Endothelial cell of umbilical vein (primary cell): ENCODE measurements around the gene UNC13D. TPM values are rescaled to one million over a fixed set of nuclear protein-coding genes. Genes with fewer than 3 reads are reported as not detected.

ENCODE experiments used
- BruUV-seq: library from RNA; stranded (reverse); fragments of 400-500 nt; replicated peaks from 2 replicates; lab custom pipeline; 2021; lab: Mats Ljungman, UMichigan
- CTCF ChIA-PET: fragments of 300-600, 350-600 bp; sonication (Branson Sonifier 250); formaldehyde crosslinking; loops from one replicate; lab custom pipeline; 2021; ENCODE audit warnings: antibody characterized with exemption, inconsistent platforms; lab: Charles Lee
- POLR2A ChIA-PET: fragments of 300-600, 350-600 bp; sonication (Branson Sonifier 250); formaldehyde crosslinking; loops from one replicate; lab custom pipeline; 2021; ENCODE audit warnings: antibody characterized with exemption, inconsistent platforms; lab: Charles Lee
- DNase-seq: peaks from one replicate; pipeline ENCODE4 v3.0.0-alpha.2; 2011; ENCODE audit warnings: low read depth, low spot score
- FAIRE-seq: peaks from 2 replicates; lab custom pipeline; 2011; peaks lifted over from hg19 to GRCh38; lab: Jason Lieb, UNC
- H2AFZ ChIP-seq: 2 replicates; pipeline ENCODE4 v1.6.0; 2012; ENCODE audit warnings: low read depth, low read length, control low read depth, inconsistent platforms
- H3K27ac ChIP-seq: 2 replicates; pipeline ENCODE4 v1.5.1; 2011; ENCODE audit warnings: low read depth, mild to moderate bottlenecking, control low read depth, low read length, moderate library complexity; ENCODE audit not compliant: insufficient read depth
- H3K27me3 ChIP-seq, 2 experiments: 2 replicates each; pipeline versions ENCODE4 v1.6.0 to v1.6.1; 2011; ENCODE audit warnings: low read length in 2 of 2, mixed read lengths in 1 of 2; ENCODE audit not compliant: control insufficient read depth in 2 of 2, insufficient read depth in 2 of 2
- H3K36me3 ChIP-seq, 2 experiments: 2 replicates in 1 of 2; 3 replicates in 1 of 2; pipeline ENCODE4 v1.5.1; 2011; ENCODE audit warnings: low read length in 2 of 2, mild to moderate bottlenecking in 1 of 2, moderate library complexity in 1 of 2; ENCODE audit not compliant: control insufficient read depth in 2 of 2, insufficient read depth in 2 of 2; ENCODE audit errors: extremely low read depth in 1 of 2
- H3K4me1 ChIP-seq: 3 replicates; pipeline ENCODE4 v1.5.1; 2011; ENCODE audit warnings: mild to moderate bottlenecking, low read length; ENCODE audit not compliant: control insufficient read depth, insufficient read depth; ENCODE audit errors: extremely low read depth
- H3K4me2 ChIP-seq: 2 replicates; pipeline ENCODE4 v1.6.1; 2011; ENCODE audit warnings: low read length, control low read depth, mixed read lengths; ENCODE audit not compliant: insufficient read depth
- H3K4me3 ChIP-seq, 3 experiments: fragments of 200-600 bp in 1 of 3; sonication (generic), shearing (Covaris generic) in 1 of 3; replicated peaks in 1 of 3; 2 replicates each; pipeline ENCODE4 v1.5.1; 2011 to 2016; ENCODE audit warnings: control low read depth in 3 of 3, low read length in 3 of 3, mild to moderate bottlenecking in 2 of 3, inconsistent platforms in 1 of 3, low read depth in 1 of 3, moderate library complexity in 1 of 3; ENCODE audit not compliant: insufficient read depth in 1 of 3
- H3K79me2 ChIP-seq: 2 replicates; pipeline ENCODE4 v1.6.0; 2012; ENCODE audit warnings: low read length, inconsistent platforms; ENCODE audit not compliant: control insufficient read depth, insufficient read depth
- H3K9ac ChIP-seq: replicated peaks from 2 replicates; pipeline ENCODE3; 2011; ENCODE audit warnings: low read length, control low read depth; ENCODE audit not compliant: insufficient read depth; ENCODE audit errors: extremely low read depth
- H3K9me1 ChIP-seq: replicated peaks from 3 replicates; pipeline ENCODE4 v1.6.0; 2011; ENCODE audit warnings: mild to moderate bottlenecking, low read length; ENCODE audit not compliant: control insufficient read depth, insufficient read depth; ENCODE audit errors: extremely low read depth
- H3K9me3 ChIP-seq: replicated peaks from 2 replicates; pipeline ENCODE4 v1.5.1; 2012; ENCODE audit warnings: low read length, inconsistent platforms; ENCODE audit not compliant: control insufficient read depth, insufficient read depth
- H4K20me1 ChIP-seq: replicated peaks from 2 replicates; pipeline ENCODE3; 2011; ENCODE audit warnings: mild to moderate bottlenecking, low read length; ENCODE audit not compliant: control insufficient read depth, insufficient read depth; ENCODE audit errors: extremely low read depth
- EZH2 ChIP-seq: IDR thresholded peaks from 2 replicates; pipeline ENCODE4 v1.6.1; 2012; ENCODE audit warnings: borderline replicate concordance, low read depth, mild to moderate bottlenecking, moderate library complexity, low read length, inconsistent platforms; ENCODE audit not compliant: severe bottlenecking
- FOS ChIP-seq: IDR thresholded peaks from 2 replicates; pipeline ENCODE4 v1.6.1; 2011; ENCODE audit warnings: mild to moderate bottlenecking, low read length, moderate library complexity, borderline replicate concordance; ENCODE audit not compliant: insufficient read depth
- GATA2 ChIP-seq: IDR thresholded peaks from 2 replicates; pipeline ENCODE4 v1.7.0; 2011; ENCODE audit warnings: low read depth, mild to moderate bottlenecking, moderate library complexity, mixed read lengths, low read length; ENCODE audit not compliant: insufficient read length, insufficient read depth
- JUN ChIP-seq: IDR thresholded peaks from 2 replicates; pipeline ENCODE4 v1.6.1; 2011; ENCODE audit warnings: borderline replicate concordance, low read depth; ENCODE audit not compliant: insufficient read length, insufficient read depth
- MYC ChIP-seq: IDR thresholded peaks from one replicate; pipeline ENCODE4 v1.6.1; 2011; ENCODE audit warnings: mild to moderate bottlenecking, low read depth, low read length
- POLR2A ChIP-seq: IDR thresholded peaks from 2 replicates; pipeline ENCODE4 v1.6.1; 2012; ENCODE audit warnings: low read depth, mild to moderate bottlenecking, control low read depth, low read length
- POLR2AphosphoS5 ChIP-seq: IDR thresholded peaks from 2 replicates; pipeline ENCODE4 v1.6.1; 2012; ENCODE audit warnings: low read depth, mild to moderate bottlenecking, control low read depth, low read length, moderate library complexity; ENCODE audit not compliant: insufficient read depth
- dilution Hi-C: fragments of 300-500 bp; cut with MboI; formaldehyde crosslinking; loops from one replicate; pipeline ENCODE4 v1.15.0; 2019; ENCODE audit warnings: low sequenced_read_pairs; ENCODE audit not compliant: extremely low pct_ligation_motif_present
- intact Hi-C: fragments of 100-400 bp; cut with micrococcal nuclease; formaldehyde crosslinking; loops from one replicate; pipeline ENCODE4 v1.10.0; 2022
- polyA plus RNA-seq, 4 experiments: library from polyadenylated mRNA; depleted of rRNA in 3 of 4; stranded (reverse) in 3 of 4; unstranded in 1 of 4; fragments of >200 nt; gene quantifications; 2 replicates each; pipeline versions ENCODE4 v1.2.1 to v1.2.3, GENCODE V29; 2011 to 2012; ENCODE audit warnings: missing spikeins in 1 of 4
- total RNA-seq: library from RNA; stranded (reverse); gene quantifications from 2 replicates; pipeline ENCODE4 v1.2.3, GENCODE V29; 2021
- TF ChIP-seq, protein P1 (sequence below): IDR thresholded peaks from 2 replicates; pipeline ENCODE4 v1.6.1; 2011; ENCODE audit not compliant: insufficient read depth, insufficient read length
- TF ChIP-seq, protein P2 (sequence below), 2 donors: IDR thresholded peaks; 1 replicate in 1 of 2; 2 replicates in 1 of 2; pipeline ENCODE4 v1.5.1; 2011; ENCODE audit warnings: low read length in 2 of 2, mild to moderate bottlenecking in 2 of 2, moderate library complexity in 2 of 2, control low read depth in 1 of 2, inconsistent platforms in 1 of 2, low read depth in 1 of 2; ENCODE audit not compliant: insufficient read depth in 1 of 2; ENCODE audit errors: extremely low read depth in 1 of 2

Gene UNC13D
- total and polyA plus RNA-seq, 2 donors (not counting 3 experiments of a cell fraction or from before 2014, with no cell fraction given), result 6.9 to 14.9 TPM

- no peak for DNase-seq
- intact Hi-C loops (no loop called here), dilution Hi-C loops (no loop called here)
- Histone ChIP-seq H3K4me1 (peaks cover 46% of the 10 kb centered on the region), H3K9me3 (no peaks in the 10 kb centered on the region), H3K27me3 (no peaks in the 10 kb centered on the region), H3K9ac (no peak overlapping the region), H4K20me1 (no peaks in the 10 kb centered on the region), H3K36me3 (peaks cover 3 to 37% of the 10 kb centered on the region in 2 experiments), H3K4me3 (no peak overlapping the region), H3K27ac (no peak overlapping the region), H3K4me2 (no peak overlapping the region), H2AFZ (no peak overlapping the region), H3K9me1 (no peaks in the 10 kb centered on the region), H3K79me2 (peaks cover 9% of the 10 kb centered on the region)
- BruUV-seq, result no TSS peak
- FAIRE-seq, result no peak
- ChIA-PET POLR2A (interaction anchor here (1.4 kb wide), 1 partner anchor 69 kb away, joined by 6 read pairs; no protein-coding TSS in a partner anchor), CTCF (interaction anchor here (1.1 to 6.8 kb wide), 7 partner anchors 9 to 85 kb away, joined by 3 to 49 read pairs (median 6); partner anchors contain the start of genes GALK1, TRIM47, TRIM65 and UNK)
- TF ChIP-seq JUN (no peak), POLR2AphosphoS5 (no peak), EZH2 (no peak), POLR2A (no peak), GATA2 (no peak)
- TF ChIP-seq, protein P1, sequence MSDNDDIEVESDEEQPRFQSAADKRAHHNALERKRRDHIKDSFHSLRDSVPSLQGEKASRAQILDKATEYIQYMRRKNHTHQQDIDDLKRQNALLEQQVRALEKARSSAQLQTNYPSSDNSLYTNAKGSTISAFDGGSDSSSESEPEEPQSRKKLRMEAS, result no peak
Measured at GRCh38 chr17:75849279-75849646, 5.1 kb upstream of the UNC13D start.

DNA sequence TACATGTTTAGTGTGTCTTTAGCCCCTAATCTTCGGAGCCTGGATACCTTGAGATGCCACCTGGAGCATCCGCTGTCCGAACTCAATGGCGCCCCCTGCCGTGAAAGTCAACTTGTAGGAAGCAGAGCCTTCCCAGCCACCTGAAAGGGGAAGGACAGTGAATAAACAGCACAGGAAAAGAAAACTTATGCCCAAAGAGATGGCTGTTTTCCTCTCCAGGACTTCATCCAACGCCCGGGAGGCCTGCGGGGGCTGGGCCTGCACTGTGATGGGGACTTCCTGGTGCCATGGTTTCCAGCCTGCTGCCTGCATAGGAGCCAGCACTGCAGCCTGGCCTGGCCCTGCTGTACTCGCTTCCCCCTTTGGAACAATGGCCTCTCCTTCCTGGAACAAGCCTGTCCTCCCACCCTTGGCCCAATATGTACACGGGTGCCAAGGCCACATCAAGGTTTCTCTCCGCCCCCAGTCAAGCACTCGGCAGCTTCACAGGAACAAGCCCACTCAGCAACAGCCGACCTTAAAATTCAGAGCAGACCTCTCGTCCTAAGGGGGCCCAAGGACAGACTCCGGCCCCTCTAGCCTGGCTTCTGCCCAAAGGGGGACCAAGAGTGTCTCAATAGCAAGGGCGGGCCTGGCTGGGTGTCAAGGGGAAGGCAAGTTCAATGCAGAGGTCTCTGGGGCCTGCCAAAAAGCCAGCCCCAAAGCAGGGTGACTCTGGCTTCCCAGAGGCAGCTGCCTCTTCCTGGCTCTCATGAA, 4.5 kb upstream of the UNC13D start:
- Histone ChIP-seq H3K4me2 (no peak overlapping the region), H3K36me3 (peaks cover 3 to 37% of the 10 kb centered on the region in 2 experiments), H2AFZ (no peak overlapping the region), H3K9ac (no peak overlapping the region), H3K4me3 (no peak overlapping the region), H3K9me3 (no peaks in the 10 kb centered on the region), H3K79me2 (peaks cover 9% of the 10 kb centered on the region), H3K27ac (peak overlapping the region; percentile 39), H3K27me3 (no peaks in the 10 kb centered on the region), H4K20me1 (no peaks in the 10 kb centered on the region), H3K9me1 (no peaks in the 10 kb centered on the region), H3K4me1 (peaks cover 46% of the 10 kb centered on the region)
- dilution Hi-C loops (no loop called here), intact Hi-C loops (no loop called here)
- peak; percentile 51 for DNase-seq
- peak; percentile 88 for FAIRE-seq
- ChIA-PET CTCF (interaction anchor here (0.7 to 6.8 kb wide), 18 partner anchors 8 to 95 kb away, joined by 3 to 49 read pairs (median 6); partner anchors contain the start of genes GALK1, TRIM47, TRIM65 and UNK), POLR2A (interaction anchor here (1.4 kb wide), 1 partner anchor 69 kb away, joined by 6 read pairs; no protein-coding TSS in a partner anchor)
- no peak for TF ChIP-seq FOS
- TF ChIP-seq, protein P2, sequence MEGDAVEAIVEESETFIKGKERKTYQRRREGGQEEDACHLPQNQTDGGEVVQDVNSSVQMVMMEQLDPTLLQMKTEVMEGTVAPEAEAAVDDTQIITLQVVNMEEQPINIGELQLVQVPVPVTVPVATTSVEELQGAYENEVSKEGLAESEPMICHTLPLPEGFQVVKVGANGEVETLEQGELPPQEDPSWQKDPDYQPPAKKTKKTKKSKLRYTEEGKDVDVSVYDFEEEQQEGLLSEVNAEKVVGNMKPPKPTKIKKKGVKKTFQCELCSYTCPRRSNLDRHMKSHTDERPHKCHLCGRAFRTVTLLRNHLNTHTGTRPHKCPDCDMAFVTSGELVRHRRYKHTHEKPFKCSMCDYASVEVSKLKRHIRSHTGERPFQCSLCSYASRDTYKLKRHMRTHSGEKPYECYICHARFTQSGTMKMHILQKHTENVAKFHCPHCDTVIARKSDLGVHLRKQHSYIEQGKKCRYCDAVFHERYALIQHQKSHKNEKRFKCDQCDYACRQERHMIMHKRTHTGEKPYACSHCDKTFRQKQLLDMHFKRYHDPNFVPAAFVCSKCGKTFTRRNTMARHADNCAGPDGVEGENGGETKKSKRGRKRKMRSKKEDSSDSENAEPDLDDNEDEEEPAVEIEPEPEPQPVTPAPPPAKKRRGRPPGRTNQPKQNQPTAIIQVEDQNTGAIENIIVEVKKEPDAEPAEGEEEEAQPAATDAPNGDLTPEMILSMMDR (IDR thresholded peaks at IDR 0.05; ENCODE audit: extremely low read depth in 1 of 2, insufficient read depth in 1 of 2, low read depth in 1 of 2, low read length in 2 of 2), result peak; percentile 75 to 77
- no peak for TF ChIP-seq MYC
- TF ChIP-seq JUN, result no peak
- no peak for TF ChIP-seq POLR2A
- BruUV-seq, result no TSS peak
